Measurements from ENCODE around the gene GALNT9. TPM values are rescaled to one million over a fixed set of nuclear protein-coding genes. Genes with fewer than 3 reads are reported as not detected.

GALNT9 gene
- total RNA-seq, 4 donors from 2014 or later: 10.9 to 52.7 (median 36.7) TPM; not detected in 1

- ATAC-seq (ENCODE audit: low FRiP score): no peak
- no peak for DNase-seq (ENCODE audit: low spot score)
- no peak for TF ChIP-seq CTCF (IDR thresholded peaks at IDR 0.05)
Observed at GRCh38 chr12:132176385-132176919, 152.9 kb downstream of the GALNT9 start.

- no peak for DNase-seq (ENCODE audit: low spot score)
Observed at GRCh38 chr12:132175496-132176384, 153.6 kb downstream of the GALNT9 start.

GRCh38 chr12:132174839-132175490 is 154.4 kb downstream of the GALNT9 start:
- DNase-seq (ENCODE audit: low spot score) (no peak), ATAC-seq (ENCODE audit: low FRiP score) (no peak)
- TF ChIP-seq CTCF (IDR thresholded peaks at IDR 0.05): no peak

More at GRCh38 chr12:132175496-132176384, 153.6 kb downstream of the GALNT9 start:
- no peak for ATAC-seq (ENCODE audit: low FRiP score)
- TF ChIP-seq CTCF (IDR thresholded peaks at IDR 0.05): no peak

- no peak for TF ChIP-seq CTCF (IDR thresholded peaks at IDR 0.05)
- ATAC-seq (ENCODE audit: low FRiP score) (no peak), DNase-seq (ENCODE audit: low spot score) (no peak)
Observed at GRCh38 chr12:132174015-132174838, 155.2 kb downstream of the GALNT9 start.

- no peak for TF ChIP-seq CTCF (IDR thresholded peaks at IDR 0.05)
- no peak for ATAC-seq (ENCODE audit: low FRiP score)
- DNase-seq (ENCODE audit: low spot score): no peak
Observed at GRCh38 chr12:132173135-132174014, 156.0 kb downstream of the GALNT9 start.

- no peak for DNase-seq (ENCODE audit: low spot score)
- no peak for ATAC-seq (ENCODE audit: low FRiP score)
- TF ChIP-seq CTCF (IDR thresholded peaks at IDR 0.05): no peak
Observed at GRCh38 chr12:132172619-132173018, 156.8 kb downstream of the GALNT9 start.

Measured in omental fat pad (tissue), 4 donors.